Spleen (tissue), 11 donors: ENCODE measurements around the gene CNOT2. TPM values are rescaled to one million over a fixed set of nuclear protein-coding genes. Genes with fewer than 3 reads are reported as not detected.
A peak's percentile ranks its signal among the peaks of the same experiment; 100 is the strongest.
"Not testable (repeated sequence)": the region's sequence is repeated elsewhere in the genome, so short reads cannot be mapped to it uniquely, and the experiment has no call there.

Experiments used
- DNase-seq: peaks from one replicate; pipeline ENCODE4 v3.0.0-alpha.2; 2020
- H3K27ac ChIP-seq, 8 donors: fragments of 200-600 bp; sonication (generic) in 7 of 8; 1 replicate in 4 of 8; 2 replicates in 4 of 8; pipeline versions ENCODE4 v1.5.0 to v1.8.0; 2016 to 2021; ENCODE audit warnings: inconsistent platforms in 4 of 8, mild to moderate bottlenecking in 4 of 8, moderate library complexity in 1 of 8
- H3K27me3 ChIP-seq, 7 donors: fragments of 200-600 bp; sonication (generic) in 6 of 7; replicated peaks in 1 of 7; 1 replicate in 4 of 7; 2 replicates in 3 of 7; pipeline versions ENCODE4 v1.5.0 to v1.8.0; 2016 to 2021; ENCODE audit warnings: inconsistent platforms in 3 of 7, mild to moderate bottlenecking in 1 of 7
- H3K36me3 ChIP-seq, 6 donors: fragments of 200-600 bp; sonication (generic) in 5 of 6; 1 replicate in 4 of 6; 2 replicates in 2 of 6; pipeline versions ENCODE4 v1.5.0 to v1.8.0; 2016 to 2021; ENCODE audit warnings: inconsistent platforms in 2 of 6
- H3K4me1 ChIP-seq, 6 donors: fragments of 200-600 bp; sonication (generic) in 5 of 6; 1 replicate in 3 of 6; 2 replicates in 3 of 6; pipeline versions ENCODE4 v1.5.0 to v1.8.0; 2016 to 2021; ENCODE audit warnings: inconsistent platforms in 3 of 6
- H3K4me3 ChIP-seq, 8 donors: fragments of 200-600 bp; sonication (generic) in 7 of 8; 1 replicate in 4 of 8; 2 replicates in 4 of 8; pipeline versions ENCODE4 v1.5.0 to v1.8.0; 2016 to 2021; ENCODE audit warnings: inconsistent platforms in 4 of 8, mild to moderate bottlenecking in 4 of 8, moderate library complexity in 2 of 8
- H3K9me3 ChIP-seq, 8 donors: fragments of 200-600 bp; sonication (generic) in 7 of 8; 1 replicate in 4 of 8; 2 replicates in 4 of 8; pipeline versions ENCODE4 v1.5.0 to v1.8.0; 2016 to 2021; ENCODE audit warnings: inconsistent platforms in 4 of 8
- CTCF ChIP-seq, 11 experiments: fragments of 200-600 bp in 7 of 11; fragments of 450-650 bp in 4 of 11; sonication (generic) in 4 of 11; IDR thresholded peaks in 8 of 11; conservative IDR thresholded peaks in 3 of 11; 1 replicate in 7 of 11; 2 replicates in 4 of 11; pipeline versions ENCODE4 v1.4.0 to v1.8.0; 2016 to 2021; ENCODE audit warnings: antibody characterized with exemption in 11 of 11, inconsistent platforms in 4 of 11, mild to moderate bottlenecking in 1 of 11
- POLR2A ChIP-seq, 3 donors: fragments of 450-650 bp; IDR thresholded peaks; one replicate each; pipeline ENCODE4 v1.5.1; 2017; ENCODE audit warnings: antibody characterized with exemption in 3 of 3, mild to moderate bottlenecking in 1 of 3
- POLR2AphosphoS5 ChIP-seq, 3 donors: sonication (generic); formaldehyde crosslinking; IDR thresholded peaks; one replicate each; pipeline ENCODE4 v1.5.1; 2017; ENCODE audit warnings: antibody characterized with exemption in 3 of 3
- WGBS, 5 donors: extraction: QIAGEN DNeasy Blood & Tissue Kit in 3 of 5; methylation state at CpG; one replicate each; pipeline versions ENCODE4 v1.1.5 to v1.1.7; 2013 to 2018; 5-methylcytosine and 5-hydroxymethylcytosine counted together
- intact Hi-C: fragments of 100-400 bp; cut with DNase I; formaldehyde crosslinking; loops from one replicate; pipeline ENCODE4 v1.15.0; 2023; ENCODE audit warnings: low total_unique reads
- polyA plus RNA-seq, 3 donors: library from polyadenylated mRNA; stranded (reverse); fragments of 200-250 nt; gene quantifications; one replicate each; pipeline ENCODE4 v1.2.1, GENCODE V29; 2013
- total RNA-seq, 7 donors: library from RNA; depleted of rRNA in 3 of 7; stranded (reverse); fragments of >200 nt in 3 of 7; fragmentation: NEBNext Ultra II Directional in 4 of 7; extraction: Animal tissue kit (Norgen Biotek cat#: 25700) in 4 of 7; gene quantifications; one replicate each; pipeline versions ENCODE4 v1.1.0 to v1.2.1, GENCODE V29; 2016 to 2021
- donor health status: healthy with polysubstance abuse.
- donor health status: DM: no; HTN: no; CAD: no; lungs with moderate emphysema.
- donor health status: DM: no; HTN: no; CAD: no.
- donor health status: Bipolar disorder and iron deficiency.
- donor health status: healthy.
- donor health status: DM: no; HTN: no; CAD: no.
- donor health status: DM: yes; HTN: yes; CAD: no.

Gene CNOT2
- total and polyA plus RNA-seq, 10 donors, result 27.4 to 212 (median 97.7) TPM

GRCh38 chr12:70290116-70290515 is 46.9 kb downstream of the CNOT2 start:
- no peak overlapping the region for H3K4me3 ChIP-seq
- H3K9me3 ChIP-seq, result no peaks in the 10 kb centered on the region
- peaks cover 0 to 47% (median 10%) of the 10 kb centered on the region in 6 donors for H3K36me3 ChIP-seq
- H3K4me1 ChIP-seq, result peaks cover 0 to 30% (median 7%) of the 10 kb centered on the region in 6 donors
- no peak overlapping the region for H3K27ac ChIP-seq
- intact Hi-C loops, result no loop called here
- no peak for TF ChIP-seq POLR2AphosphoS5 (IDR thresholded peaks at IDR 0.05)
- DNase-seq, result no peak
- H3K27me3 ChIP-seq, result no peaks in the 10 kb centered on the region

- Histone ChIP-seq H3K27ac (no peak overlapping the region), H3K9me3 (no peaks in the 10 kb centered on the region), H3K36me3 (peaks cover 0 to 38% (median 2%) of the 10 kb centered on the region in 6 donors), H3K27me3 (no peaks in the 10 kb centered on the region), H3K4me1 (peaks cover 0 to 30% (median 7%) of the 10 kb centered on the region in 6 donors), H3K4me3 (no peak overlapping the region)
- no peak for DNase-seq
- WGBS, 5 donors, result 86 to 94% (median 88%) methylated on average over 3 of the region's 3 CpGs
- no peak for TF ChIP-seq POLR2A (IDR thresholded peaks at IDR 0.05)
- TF ChIP-seq POLR2AphosphoS5 (IDR thresholded peaks at IDR 0.05), result peak in 1 of 3 donors; percentile 15
- intact Hi-C loops, result no loop called here
Measured at GRCh38 chr12:70292017-70292776, 49.0 kb downstream of the CNOT2 start.

- peak; percentile 63 for DNase-seq
- H3K27ac ChIP-seq, H3K9me3 ChIP-seq, intact Hi-C loops, H3K27me3 ChIP-seq, H3K4me3 ChIP-seq: not testable (repeated sequence)
- Histone ChIP-seq H3K36me3 (peaks cover 0 to 22% (median 0%) of the 10 kb centered on the region in 6 donors), H3K4me1 (peaks cover 0 to 18% (median 3%) of the 10 kb centered on the region in 6 donors)
- TF ChIP-seq POLR2AphosphoS5 (IDR thresholded peaks at IDR 0.05), result peak in 2 of 3 donors; percentile 7 to 50
- WGBS, 5 donors, result 85 to 93% (median 90%) methylated on average over 18 to 25 of the region's 25 CpGs
Measured at GRCh38 chr12:70304684-70305555, 61.7 kb downstream of the CNOT2 start.

GRCh38 chr12:70305794-70306193 is 62.6 kb downstream of the CNOT2 start:
- intact Hi-C loops, result no loop called here
- WGBS, 5 donors, result 95 to 97% (median 95%) methylated on average over 5 of the region's 5 CpGs

GRCh38 chr12:70306676-70307075 is 63.4 kb downstream of the CNOT2 start:
- no peaks in the 10 kb centered on the region for H3K9me3 ChIP-seq
- WGBS, 5 donors, result 91 to 95% (median 94%) methylated on average over 3 of the region's 3 CpGs
- intact Hi-C loops, result no loop called here
- no peak overlapping the region for H3K27ac ChIP-seq
- peaks cover 0 to 26% (median 3%) of the 10 kb centered on the region in 6 donors for H3K4me1 ChIP-seq
- H3K36me3 ChIP-seq, result peaks cover 0 to 31% (median 2%) of the 10 kb centered on the region in 6 donors
- no peaks in the 10 kb centered on the region for H3K27me3 ChIP-seq
- TF ChIP-seq POLR2A (IDR thresholded peaks at IDR 0.05) (no peak), CTCF (IDR thresholded peaks at IDR 0.05 in 8 of 11, conservative IDR thresholded peaks at IDR 0.05 in 3 of 11) (no peak), POLR2AphosphoS5 (IDR thresholded peaks at IDR 0.05) (no peak)
- H3K4me3 ChIP-seq, result no peak overlapping the region
- DNase-seq, result no peak

More at GRCh38 chr12:70305794-70306193, 62.6 kb downstream of the CNOT2 start:
- Histone ChIP-seq H3K4me1 (peaks cover 0 to 18% (median 3%) of the 10 kb centered on the region in 6 donors), H3K4me3 (no peak overlapping the region), H3K27me3 (no peaks in the 10 kb centered on the region), H3K27ac (no peak overlapping the region), H3K36me3 (peaks cover 0 to 24% (median 1%) of the 10 kb centered on the region in 6 donors), H3K9me3 (no peaks in the 10 kb centered on the region)
- TF ChIP-seq CTCF (IDR thresholded peaks at IDR 0.05 in 8 of 11, conservative IDR thresholded peaks at IDR 0.05 in 3 of 11) (no peak), POLR2AphosphoS5 (IDR thresholded peaks at IDR 0.05) (no peak), POLR2A (IDR thresholded peaks at IDR 0.05) (no peak)
- no peak for DNase-seq
